ENCODE measurements around the gene MED17.

DNA sequence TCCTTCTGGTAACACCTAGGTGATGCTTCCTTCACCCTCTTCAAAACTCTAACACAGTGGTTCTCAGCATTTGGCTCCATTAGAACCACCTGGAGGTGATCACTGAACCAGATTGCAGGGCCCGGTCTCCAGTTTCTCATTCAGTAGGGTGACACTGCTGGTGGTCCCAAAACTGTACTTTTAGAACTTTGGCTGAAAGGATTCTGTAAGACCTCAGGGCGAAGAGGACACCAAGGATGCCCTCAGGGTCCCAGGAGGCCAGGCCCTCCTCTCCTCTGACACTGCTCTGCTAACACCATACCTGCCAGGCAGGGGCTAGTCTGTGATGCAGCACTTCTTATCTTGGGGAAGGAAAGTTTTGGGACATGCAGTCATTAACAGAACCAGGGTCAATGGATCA lies 57.4 kb downstream of the MED17 start:
- TF ChIP-seq, protein P1, sequence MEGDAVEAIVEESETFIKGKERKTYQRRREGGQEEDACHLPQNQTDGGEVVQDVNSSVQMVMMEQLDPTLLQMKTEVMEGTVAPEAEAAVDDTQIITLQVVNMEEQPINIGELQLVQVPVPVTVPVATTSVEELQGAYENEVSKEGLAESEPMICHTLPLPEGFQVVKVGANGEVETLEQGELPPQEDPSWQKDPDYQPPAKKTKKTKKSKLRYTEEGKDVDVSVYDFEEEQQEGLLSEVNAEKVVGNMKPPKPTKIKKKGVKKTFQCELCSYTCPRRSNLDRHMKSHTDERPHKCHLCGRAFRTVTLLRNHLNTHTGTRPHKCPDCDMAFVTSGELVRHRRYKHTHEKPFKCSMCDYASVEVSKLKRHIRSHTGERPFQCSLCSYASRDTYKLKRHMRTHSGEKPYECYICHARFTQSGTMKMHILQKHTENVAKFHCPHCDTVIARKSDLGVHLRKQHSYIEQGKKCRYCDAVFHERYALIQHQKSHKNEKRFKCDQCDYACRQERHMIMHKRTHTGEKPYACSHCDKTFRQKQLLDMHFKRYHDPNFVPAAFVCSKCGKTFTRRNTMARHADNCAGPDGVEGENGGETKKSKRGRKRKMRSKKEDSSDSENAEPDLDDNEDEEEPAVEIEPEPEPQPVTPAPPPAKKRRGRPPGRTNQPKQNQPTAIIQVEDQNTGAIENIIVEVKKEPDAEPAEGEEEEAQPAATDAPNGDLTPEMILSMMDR (IDR thresholded peaks at IDR 0.05), result no peak
- TF ChIP-seq EP300 (IDR thresholded peaks at IDR 0.05), result no peak
